GM19043 (cell line): ENCODE measurements around the gene TBC1D25.
"Not testable (repeated sequence)": the region's sequence is repeated elsewhere in the genome, so short reads cannot be mapped to it uniquely, and the experiment has no call there.

ENCODE experiments used
- ATAC-seq: cut with Tn5 transposase; IDR thresholded peaks from one replicate; pipeline ENCODE4 v1.9.1; 2021; ENCODE audit warnings: low read depth; ENCODE audit not compliant: unreplicated experiment

TBC1D25 gene

DNA sequence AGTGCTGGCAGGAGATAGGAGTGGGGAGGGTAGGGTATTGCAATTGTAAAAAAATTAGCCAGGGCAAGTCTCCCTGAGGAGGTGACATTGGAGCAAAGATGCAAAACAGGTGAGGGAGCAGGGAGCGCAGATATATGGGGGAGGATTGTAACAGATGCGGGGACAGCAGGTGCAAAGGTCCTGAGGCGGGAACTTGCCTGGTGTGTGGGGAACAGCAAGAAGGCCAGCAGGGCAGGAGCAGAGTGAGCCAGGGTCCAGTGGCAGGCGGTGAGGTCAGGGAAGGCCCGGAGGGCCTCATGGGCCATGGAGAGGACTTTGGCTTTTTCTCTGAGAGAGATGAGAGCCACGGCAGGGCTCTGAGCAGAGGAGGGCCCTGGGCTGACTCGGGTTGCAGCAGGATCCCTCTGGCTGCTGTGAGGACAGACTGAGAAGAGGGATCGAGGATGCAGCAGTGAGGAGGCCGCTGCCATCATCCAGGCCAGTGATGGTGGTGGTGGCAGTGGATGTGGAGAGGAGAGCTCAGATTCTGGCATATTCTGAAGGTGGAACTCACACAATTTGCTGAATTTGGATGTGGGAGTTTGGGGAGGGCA lies 24.6 kb upstream of the TBC1D25 start:
- no peak for ATAC-seq

- no peak for ATAC-seq
Observed at GRCh38 chrX:48515842-48516241, 23.7 kb upstream of the TBC1D25 start.

DNA sequence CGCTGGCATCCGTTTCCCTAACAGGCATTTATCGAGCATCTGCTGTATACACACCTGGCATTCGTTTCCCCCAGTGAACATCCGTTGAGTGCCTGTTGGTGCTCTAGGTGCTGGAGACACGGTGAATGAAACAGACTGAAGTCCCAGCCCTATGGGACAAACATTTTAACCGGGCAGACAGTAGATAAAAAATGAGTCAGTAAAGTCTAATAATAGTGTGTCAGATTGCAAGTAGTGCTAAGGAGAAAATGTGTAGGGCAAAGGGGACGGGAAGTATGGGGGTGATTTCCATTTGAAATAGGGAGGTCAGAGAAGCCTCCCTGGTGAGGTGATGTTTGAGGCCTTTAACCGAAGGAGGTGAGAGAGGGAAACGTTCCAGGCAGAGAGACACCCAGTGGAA lies 23.2 kb upstream of the TBC1D25 start:
- no peak for ATAC-seq

- ATAC-seq = no peak
Observed at GRCh38 chrX:48516987-48517386, 22.5 kb upstream of the TBC1D25 start.

- ATAC-seq = not testable (repeated sequence)
Observed at GRCh38 chrX:48519481-48519880, 20.0 kb upstream of the TBC1D25 start.

DNA sequence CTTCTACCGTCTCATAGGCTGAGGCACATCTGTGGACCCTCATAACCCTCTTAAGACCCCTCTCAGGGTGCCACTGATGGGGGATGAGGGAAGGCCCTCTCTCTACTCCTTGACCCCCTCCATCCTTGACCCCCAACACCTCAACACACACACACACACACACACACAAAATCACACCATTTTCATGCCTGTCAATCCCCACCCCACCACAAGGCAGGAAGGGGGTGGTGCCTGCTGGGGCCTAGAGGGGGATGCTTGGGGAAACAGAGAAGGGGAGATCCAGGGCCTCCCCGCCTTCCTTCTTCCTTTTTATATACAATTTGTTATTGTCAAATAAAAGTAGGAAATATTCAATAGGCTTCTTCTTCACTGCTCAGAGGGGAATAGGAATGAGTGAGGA lies 19.1 kb upstream of the TBC1D25 start:
- no peak for ATAC-seq

- ATAC-seq = no peak
Observed at GRCh38 chrX:48520976-48521352, 18.6 kb upstream of the TBC1D25 start.

GRCh38 chrX:48521353-48522243 lies 17.9 kb upstream of the TBC1D25 start, which contains the start of gene EBP:
TSS of gene EBP (plus strand) at chrX:48521808. CDS start at chrX:48523772, 1,964 bp downstream.
- peak; percentile 93 for ATAC-seq

DNA sequence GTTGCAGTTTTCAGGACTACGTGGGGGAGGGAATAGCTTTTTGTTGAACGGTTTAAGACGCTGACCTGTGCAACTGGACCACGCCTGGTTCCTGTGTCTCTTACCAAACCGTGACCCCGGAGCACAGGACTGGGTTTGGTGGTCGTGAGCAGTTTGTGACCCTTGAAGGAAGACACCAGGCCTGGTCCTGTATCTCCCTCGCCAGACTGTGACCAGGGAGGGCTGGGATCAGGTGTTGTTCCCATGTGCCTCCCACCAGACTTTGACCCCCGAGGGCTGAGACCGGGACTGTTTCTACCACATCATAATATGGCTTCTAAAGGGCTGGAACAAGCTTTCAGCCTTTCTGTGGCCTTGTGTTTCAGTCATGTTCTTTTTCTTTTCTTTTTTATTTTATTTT lies 17.2 kb upstream of the TBC1D25 start:
- no peak for ATAC-seq

- no peak for ATAC-seq
Observed at GRCh38 chrX:48523682-48524081, 15.8 kb upstream of the TBC1D25 start.

DNA sequence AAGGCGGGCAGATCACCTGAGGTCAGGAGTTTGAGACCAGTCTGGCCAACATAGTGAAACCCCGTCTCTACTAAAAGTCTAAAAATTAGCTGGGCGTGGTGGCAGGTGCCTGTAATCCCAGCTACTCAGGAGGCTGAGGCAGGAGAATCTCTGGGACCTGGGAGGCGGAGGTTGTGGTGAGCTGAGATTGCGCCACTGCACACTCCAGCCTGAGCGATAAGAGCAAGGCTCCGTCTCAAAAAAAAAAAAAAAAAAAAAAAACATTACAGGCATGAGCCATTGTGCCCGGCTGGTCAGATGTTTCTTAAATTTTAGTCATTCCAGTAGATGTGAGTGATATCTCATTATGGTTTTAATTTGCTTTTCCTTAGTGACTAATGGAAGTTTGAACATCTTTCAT lies 13.7 kb upstream of the TBC1D25 start:
- not testable (repeated sequence) for ATAC-seq

DNA sequence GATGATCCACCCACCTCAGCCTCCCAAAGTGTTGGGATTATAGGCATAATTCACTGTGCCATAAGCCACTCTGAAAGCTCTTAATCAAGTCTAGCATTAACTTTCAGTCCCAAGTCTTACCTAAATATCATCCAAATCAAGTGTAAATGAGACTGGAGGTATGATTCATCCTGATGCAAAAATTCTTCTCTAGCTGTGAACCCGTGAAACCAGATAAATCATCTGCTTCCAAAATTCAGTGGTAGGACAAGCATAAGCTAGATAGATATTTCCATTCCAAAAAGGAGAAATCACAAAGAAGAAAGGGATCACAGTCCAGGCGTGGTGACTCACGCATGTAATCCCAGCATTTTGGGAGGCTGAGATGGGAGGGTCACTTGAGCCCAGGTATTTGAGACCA lies 8.8 kb upstream of the TBC1D25 start:
- ATAC-seq = no peak

GRCh38 chrX:48531358-48531959 lies 8.1 kb upstream of the TBC1D25 start:
- no peak for ATAC-seq

GRCh38 chrX:48532161-48532560 lies 7.4 kb upstream of the TBC1D25 start:
- ATAC-seq = no peak

- no peak for ATAC-seq
Observed at GRCh38 chrX:48533165-48533564, 6.3 kb upstream of the TBC1D25 start.

- ATAC-seq = no peak
Observed at GRCh38 chrX:48538641-48539344, 721 bp upstream of the TBC1D25 start.

GRCh38 chrX:48540028-48540375 lies 488 bp downstream of the TBC1D25 start:
- peak; percentile 29 for ATAC-seq

DNA sequence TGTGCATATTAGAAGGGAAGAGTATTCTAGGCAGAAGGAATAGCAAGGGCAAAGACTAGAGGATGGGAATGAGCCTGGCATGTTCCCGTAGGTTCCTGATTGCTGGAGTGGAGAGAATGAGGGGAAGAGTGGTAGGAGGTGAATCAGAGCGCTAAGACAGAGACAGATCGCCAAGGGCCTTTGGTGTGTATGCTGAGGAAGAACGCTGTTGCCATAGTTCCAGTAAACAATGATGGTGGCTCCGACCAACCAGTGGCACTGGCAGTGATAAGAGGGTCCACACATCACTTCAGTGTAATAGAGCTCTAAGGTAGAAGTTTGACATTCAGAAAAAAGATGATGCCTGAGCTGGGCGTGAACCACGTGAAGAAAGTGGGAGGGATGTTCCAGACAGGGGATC lies 966 bp downstream of the TBC1D25 start:
- no peak for ATAC-seq

GRCh38 chrX:48541140-48541814 lies 1.8 kb downstream of the TBC1D25 start:
- ATAC-seq = no peak

DNA sequence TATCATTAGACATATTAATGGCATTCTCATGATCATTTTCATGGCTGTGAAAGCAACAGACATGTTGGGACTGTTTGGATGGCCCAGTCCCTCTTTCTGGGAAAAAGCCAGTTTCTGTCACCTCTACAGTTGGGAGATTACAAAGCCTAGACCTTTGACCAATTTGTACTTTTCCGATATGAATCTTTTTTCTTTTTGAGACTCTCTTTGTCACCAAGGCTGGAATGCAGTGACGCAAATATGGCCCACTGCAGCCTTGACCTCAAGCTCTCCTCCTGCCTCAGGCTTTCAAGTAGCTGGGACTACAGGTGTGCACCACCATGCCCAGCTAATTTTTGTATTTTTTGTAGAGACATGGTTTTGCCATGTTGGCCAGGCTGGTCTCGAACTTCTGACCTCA lies 9.4 kb downstream of the TBC1D25 start:
- ATAC-seq = no peak
